B cell (primary cell): Measurements from ENCODE around the gene LAMB1.
A peak's percentile ranks its signal among the peaks of the same experiment; 100 is the strongest.

Experiments used
- CTCF ChIP-seq: fragments of 200-600 bp; IDR thresholded peaks from one replicate; pipeline ENCODE4 v1.8.0; 2022; ENCODE audit warnings: antibody characterized with exemption, mild to moderate bottlenecking
- EZH2 ChIP-seq: IDR thresholded peaks from 2 replicates; pipeline ENCODE4 v1.6.1; 2012; ENCODE audit warnings: borderline replicate concordance, low read depth, mild to moderate bottlenecking, moderate library complexity, low read length; ENCODE audit not compliant: insufficient read depth, poor library complexity, severe bottlenecking

DNA sequence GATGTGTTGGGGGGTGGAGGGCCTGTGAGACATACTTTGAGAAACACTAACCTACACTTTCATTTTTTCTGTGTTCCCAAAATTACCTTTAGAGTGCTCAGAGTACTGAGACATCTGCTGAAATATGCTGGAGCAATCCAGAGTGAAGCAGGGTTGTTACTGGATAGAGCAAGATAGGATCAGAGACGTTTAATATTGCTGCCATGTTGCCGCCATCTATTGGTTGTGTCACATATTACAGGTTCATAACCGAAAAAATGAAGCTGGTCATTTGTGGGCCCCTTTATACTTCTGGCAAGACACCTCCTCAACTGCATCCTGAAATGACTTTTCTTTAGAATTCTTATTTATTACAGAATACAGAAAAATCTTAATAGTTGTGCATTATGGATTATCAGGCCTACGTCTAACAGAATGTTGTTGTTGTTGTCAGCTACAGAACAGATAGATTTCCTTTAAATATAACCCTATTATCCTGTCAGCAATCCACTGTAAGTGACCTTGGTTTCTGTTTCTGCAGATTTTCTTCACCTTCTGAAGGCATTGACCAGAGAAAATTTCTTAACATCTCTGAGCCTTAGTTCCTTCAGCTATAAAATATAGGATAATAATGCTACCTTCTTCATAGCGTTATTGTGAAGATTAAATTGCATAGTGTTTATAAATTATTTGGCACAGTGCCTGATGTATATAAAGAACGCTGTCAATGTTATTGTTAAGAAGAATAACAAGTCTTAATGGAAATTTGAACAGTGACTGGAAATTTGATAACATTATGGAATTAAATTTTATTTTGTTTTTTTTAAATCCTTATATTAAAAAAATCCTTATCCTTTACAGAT is 128.1 kb downstream of the LAMB1 start:
- TF ChIP-seq CTCF (peak; percentile 92), EZH2 (no peak)
